ENCODE results near the gene C2orf68. TPM values are rescaled to one million over a fixed set of nuclear protein-coding genes. Genes with fewer than 3 reads are reported as not detected.
"Not testable (repeated sequence)": the region's sequence is repeated elsewhere in the genome, so short reads cannot be mapped to it uniquely, and the experiment has no call there.

C2orf68 gene
- total RNA-seq, 4 donors from 2014 or later = 19.0 to 44.8 (median 28.2) TPM

DNA sequence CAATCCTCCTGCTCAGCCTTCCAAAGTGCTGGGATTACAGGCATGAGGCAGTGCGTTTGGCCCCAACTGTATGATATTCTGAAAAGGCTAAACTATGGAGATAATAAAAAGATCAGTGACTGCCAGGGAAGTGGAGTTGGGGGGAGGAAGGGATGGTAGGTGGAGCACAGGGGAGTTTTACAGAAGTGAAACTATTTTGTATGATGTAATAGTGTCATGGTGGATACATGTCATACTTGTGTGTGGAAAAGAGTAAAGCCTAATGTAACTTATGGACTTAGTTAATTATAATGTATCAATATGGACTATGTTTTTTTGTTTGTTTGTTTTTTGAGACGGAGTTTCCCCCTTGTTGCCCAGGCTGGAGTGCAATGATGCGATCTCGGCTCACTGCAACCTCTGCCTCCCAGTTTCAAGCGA is 47.7 kb downstream of the C2orf68 start:
- H3K27me3 ChIP-seq = no peaks in the 10 kb centered on the region
- intact Hi-C loops (cut with DNase I; ENCODE audit: low total_unique reads) = no loop called here
- no peak for DNase-seq
- TF ChIP-seq, protein P1, sequence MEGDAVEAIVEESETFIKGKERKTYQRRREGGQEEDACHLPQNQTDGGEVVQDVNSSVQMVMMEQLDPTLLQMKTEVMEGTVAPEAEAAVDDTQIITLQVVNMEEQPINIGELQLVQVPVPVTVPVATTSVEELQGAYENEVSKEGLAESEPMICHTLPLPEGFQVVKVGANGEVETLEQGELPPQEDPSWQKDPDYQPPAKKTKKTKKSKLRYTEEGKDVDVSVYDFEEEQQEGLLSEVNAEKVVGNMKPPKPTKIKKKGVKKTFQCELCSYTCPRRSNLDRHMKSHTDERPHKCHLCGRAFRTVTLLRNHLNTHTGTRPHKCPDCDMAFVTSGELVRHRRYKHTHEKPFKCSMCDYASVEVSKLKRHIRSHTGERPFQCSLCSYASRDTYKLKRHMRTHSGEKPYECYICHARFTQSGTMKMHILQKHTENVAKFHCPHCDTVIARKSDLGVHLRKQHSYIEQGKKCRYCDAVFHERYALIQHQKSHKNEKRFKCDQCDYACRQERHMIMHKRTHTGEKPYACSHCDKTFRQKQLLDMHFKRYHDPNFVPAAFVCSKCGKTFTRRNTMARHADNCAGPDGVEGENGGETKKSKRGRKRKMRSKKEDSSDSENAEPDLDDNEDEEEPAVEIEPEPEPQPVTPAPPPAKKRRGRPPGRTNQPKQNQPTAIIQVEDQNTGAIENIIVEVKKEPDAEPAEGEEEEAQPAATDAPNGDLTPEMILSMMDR (IDR thresholded peaks at IDR 0.05) = no peak
- no peak for TF ChIP-seq POLR2A (IDR thresholded peaks at IDR 0.05)
- no peak overlapping the region for H3K4me3 ChIP-seq
- H3K27ac ChIP-seq = no peak overlapping the region
- H3K4me1 ChIP-seq = peaks cover 8 to 9% of the 10 kb centered on the region in 2 donors
- H3K36me3 ChIP-seq = no peaks in the 10 kb centered on the region
- H3K9me3 ChIP-seq = no peaks in the 10 kb centered on the region

DNA sequence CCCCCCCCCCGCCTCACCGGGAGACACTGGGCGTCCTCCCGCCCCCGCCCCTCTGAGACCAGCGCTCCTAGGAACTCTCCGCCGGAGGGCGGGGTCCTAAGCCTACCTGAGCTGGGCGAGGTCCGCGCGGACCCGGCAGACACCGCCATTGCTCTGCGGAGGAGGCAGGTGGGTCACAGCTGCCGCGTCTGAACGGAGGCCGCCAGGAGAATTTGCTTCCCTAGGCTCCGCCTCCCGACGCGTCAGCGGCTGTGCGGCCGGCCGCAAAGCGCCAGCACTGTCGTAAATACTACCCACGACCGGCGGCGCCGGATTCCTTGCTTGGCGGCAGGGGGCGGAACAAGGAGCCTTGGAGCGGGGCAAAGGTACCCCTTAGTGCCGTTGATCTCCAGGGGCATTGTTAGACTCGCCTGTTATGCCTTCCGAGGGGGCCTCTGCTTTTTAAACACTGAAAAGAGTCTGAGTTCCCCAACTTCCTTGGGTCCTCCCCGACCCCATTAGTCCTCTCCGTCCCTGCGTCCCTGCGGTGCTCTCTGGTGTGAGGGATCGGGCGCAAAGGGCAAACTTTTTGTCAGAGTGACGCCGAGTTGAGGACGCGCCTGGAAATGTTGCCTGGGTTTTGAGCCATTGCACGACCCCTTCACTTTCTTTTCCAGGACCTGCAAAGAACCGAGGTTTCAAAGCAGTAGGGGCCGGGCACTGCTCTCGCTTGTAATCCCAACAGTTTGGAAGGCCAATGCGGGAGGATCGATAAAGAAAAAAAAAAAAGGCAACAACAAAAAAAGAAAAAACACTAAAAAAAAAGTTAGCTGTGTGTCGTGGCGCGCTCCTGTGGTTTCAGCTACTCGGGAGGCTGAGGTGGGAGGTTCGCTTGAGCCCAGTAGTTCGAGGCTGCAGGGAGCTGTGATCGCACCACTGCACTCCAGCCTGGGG is 50.3 kb downstream of the C2orf68 start, which contains the start of gene GGCX:
Gene GGCX, minus strand, starts transcription at position 214 of the 933 bp plus-strand sequence. Its CDS starts 65 bp downstream, at position 149.
- Histone ChIP-seq H3K4me1 (peaks cover 8 to 9% of the 10 kb centered on the region in 2 donors), H3K27me3 (no peaks in the 10 kb centered on the region), H3K27ac (peak within 1 kb of the TSS; percentile 89 to 91), H3K4me3 (peak within 1 kb of the TSS; percentile 81 to 91), H3K9me3 (no peaks in the 10 kb centered on the region), H3K36me3 (no peaks in the 10 kb centered on the region)
- DNase-seq = peak; percentile 94 to 97
- TF ChIP-seq POLR2A (IDR thresholded peaks at IDR 0.05) = peak; percentile 74 to 84
- TF ChIP-seq, protein P1 (IDR thresholded peaks at IDR 0.05) = peak in 3 of 4 experiments; percentile 37 to 71 (median 61)
- intact Hi-C loops (cut with DNase I; ENCODE audit: low total_unique reads) = no loop called here

DNA sequence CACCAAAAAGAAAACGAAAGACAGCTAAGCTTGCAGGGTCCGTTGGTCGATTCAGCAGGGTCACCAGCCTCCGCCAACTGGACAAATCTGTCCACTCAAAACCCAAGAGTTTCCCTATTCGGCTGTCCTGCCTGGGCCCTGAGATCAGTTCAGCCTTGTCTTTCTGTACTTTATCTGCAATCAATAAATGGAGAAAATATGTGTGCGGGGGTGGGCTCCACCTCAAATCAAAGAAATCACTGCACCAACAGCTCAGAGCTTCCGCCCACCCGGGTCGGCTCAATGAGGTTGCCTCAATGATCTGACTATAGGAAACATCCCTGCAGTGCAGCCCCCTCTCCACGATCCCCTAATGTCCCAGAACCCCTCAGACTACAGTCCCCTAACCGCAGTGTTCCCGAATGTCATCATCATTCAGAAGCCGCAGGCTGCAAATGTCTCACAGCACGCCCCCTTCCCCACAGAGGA is 51.0 kb downstream of the C2orf68 start:
- no peak for TF ChIP-seq POLR2A (IDR thresholded peaks at IDR 0.05)
- no peaks in the 10 kb centered on the region for H3K36me3 ChIP-seq
- no peak for DNase-seq
- H3K27ac ChIP-seq = peak overlapping the region; percentile 89 to 91
- H3K4me3 ChIP-seq = peak overlapping the region; percentile 81 to 91
- no peaks in the 10 kb centered on the region for H3K27me3 ChIP-seq
- intact Hi-C loops (cut with DNase I; ENCODE audit: low total_unique reads) = no loop called here
- no peaks in the 10 kb centered on the region for H3K9me3 ChIP-seq
- peaks cover 8 to 9% of the 10 kb centered on the region in 2 donors for H3K4me1 ChIP-seq

DNA sequence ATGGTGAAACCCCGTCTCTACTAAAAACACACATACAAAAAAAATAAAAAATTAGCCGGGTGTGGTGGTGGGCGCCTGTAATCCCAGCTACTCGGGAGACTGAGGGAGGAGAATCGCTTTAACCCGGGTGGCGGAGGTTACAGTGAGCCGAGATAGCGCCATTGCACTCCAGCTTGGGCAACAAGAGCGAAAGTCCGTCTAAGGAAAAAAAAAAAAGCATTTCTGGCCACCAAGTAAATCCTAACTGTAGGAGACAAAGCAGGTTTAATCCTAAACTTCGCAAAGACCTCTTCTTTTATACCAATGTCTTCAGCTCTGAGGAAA is 51.5 kb downstream of the C2orf68 start:
- H3K36me3 ChIP-seq; H3K9me3 ChIP-seq; DNase-seq; H3K4me1 ChIP-seq; intact Hi-C loops (cut with DNase I; ENCODE audit: low total_unique reads); H3K27me3 ChIP-seq: not testable (repeated sequence)
- Histone ChIP-seq H3K4me3 (peak overlapping the region; percentile 81 to 91), H3K27ac (peak overlapping the region in 1 of 2 donors; percentile 89)

DNA sequence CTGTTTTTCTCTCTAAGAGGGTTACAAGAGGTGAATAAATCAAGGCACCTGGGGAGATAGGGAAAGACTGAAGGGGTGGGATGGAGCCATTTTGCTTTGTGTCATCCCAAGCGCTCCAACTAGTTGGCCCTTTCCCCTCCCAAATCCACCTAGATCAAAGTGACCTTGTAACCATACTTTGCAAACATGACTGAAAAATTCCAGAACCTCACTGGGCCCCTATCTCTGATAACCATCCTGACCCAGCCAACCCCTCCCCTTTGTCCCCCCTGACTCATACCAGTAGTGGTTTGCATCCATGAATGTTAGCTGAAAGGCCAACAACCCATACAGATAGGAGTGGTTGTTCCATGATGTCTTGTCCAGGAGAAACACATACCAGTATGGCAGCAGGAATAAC is 53.7 kb downstream of the C2orf68 start:
- intact Hi-C loops (cut with DNase I; ENCODE audit: low total_unique reads) = no loop called here
- H3K9me3 ChIP-seq = no peaks in the 10 kb centered on the region
- DNase-seq = no peak
- H3K36me3 ChIP-seq = no peaks in the 10 kb centered on the region
- TF ChIP-seq, protein P1 (IDR thresholded peaks at IDR 0.05) = no peak
- no peak for TF ChIP-seq POLR2A (IDR thresholded peaks at IDR 0.05)
- H3K4me1 ChIP-seq = peaks cover 8 to 9% of the 10 kb centered on the region in 2 donors
- no peak overlapping the region for H3K4me3 ChIP-seq
- no peaks in the 10 kb centered on the region for H3K27me3 ChIP-seq
- H3K27ac ChIP-seq = no peak overlapping the region

DNA sequence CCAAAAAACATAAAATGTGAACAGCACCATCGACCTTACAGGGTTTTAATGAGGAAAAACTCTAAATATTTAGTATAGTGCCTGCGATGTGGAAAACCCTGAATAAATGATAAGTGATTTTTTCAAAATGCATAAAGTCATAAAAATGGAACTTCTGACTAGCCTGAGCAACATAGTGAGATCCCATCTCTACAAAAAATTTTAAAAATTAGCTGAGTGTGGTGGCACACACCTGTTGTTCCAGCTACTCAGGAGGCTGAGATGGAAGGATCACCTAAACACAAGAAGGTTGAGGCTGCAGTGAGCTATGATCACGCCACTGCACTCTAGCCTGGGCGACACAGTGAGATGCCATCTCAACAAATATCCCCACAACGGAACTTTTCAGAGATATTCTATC is 54.7 kb downstream of the C2orf68 start:
- H3K36me3 ChIP-seq = no peaks in the 10 kb centered on the region
- no peak for TF ChIP-seq POLR2A (IDR thresholded peaks at IDR 0.05)
- TF ChIP-seq, protein P1 (IDR thresholded peaks at IDR 0.05) = no peak

More for the DNA sequence above, 54.7 kb downstream of the C2orf68 start:
- Histone ChIP-seq H3K9me3 (no peaks in the 10 kb centered on the region), H3K4me3 (no peak overlapping the region), H3K27me3 (no peaks in the 10 kb centered on the region), H3K4me1 (peaks cover 8 to 9% of the 10 kb centered on the region in 2 donors), H3K27ac (no peak overlapping the region)
- intact Hi-C loops (cut with DNase I; ENCODE audit: low total_unique reads) = no loop called here
- no peak for DNase-seq

Measured in uterus (tissue), 4 donors.